GM04503 (cell line): ENCODE measurements around the gene PLXNC1.

Experiments used
- DNase-seq: peaks from one replicate; pipeline ENCODE4 v3.0.0-alpha.2; 2012; ENCODE audit warnings: low read depth

Gene PLXNC1

DNA sequence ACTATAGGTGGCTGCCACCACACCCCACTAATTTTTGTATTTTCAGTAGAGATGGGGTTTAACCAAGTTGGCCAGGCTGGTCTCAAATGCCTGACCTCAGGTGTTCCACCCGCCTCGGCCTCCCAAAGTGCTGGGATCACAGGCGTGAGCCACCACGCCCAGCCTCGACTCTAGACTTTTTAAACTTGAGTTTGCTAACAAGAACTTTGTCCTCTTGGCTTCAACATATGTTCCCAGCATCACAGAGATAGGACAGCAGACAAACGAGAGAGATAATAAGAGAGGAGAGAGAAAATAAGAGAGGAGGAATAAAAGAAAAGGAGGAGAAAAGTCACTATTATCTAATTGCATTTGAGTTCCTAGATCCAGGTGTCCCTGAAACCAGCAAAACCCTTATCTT is 192.2 kb downstream of the PLXNC1 start:
- no peak for DNase-seq

DNA sequence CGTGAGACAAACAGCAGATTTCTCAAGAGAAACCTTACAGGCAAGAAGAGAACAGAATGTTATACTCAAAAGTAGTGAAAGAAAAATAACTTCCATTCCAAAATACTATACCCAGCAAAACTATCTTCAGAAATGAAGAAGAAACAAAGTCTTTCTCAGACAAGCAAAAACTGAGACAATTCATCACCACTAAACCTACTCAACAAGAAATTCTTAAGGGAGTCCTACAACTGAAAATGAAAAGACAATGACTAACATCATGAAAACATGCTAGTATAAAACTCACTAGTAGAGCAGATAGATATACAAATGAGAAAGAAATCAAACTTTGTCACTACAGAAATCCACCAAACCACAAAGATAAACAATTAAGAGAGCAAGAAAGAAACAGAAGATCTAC is 204.8 kb downstream of the PLXNC1 start:
- DNase-seq = no peak
